ENCODE data around the gene TPRG1L.

The TPRG1L gene

GRCh38 chr1:3603571-3604467 is 21.0 kb upstream of the TPRG1L start:
- H3K9ac ChIP-seq (ENCODE audit: low read length), result no peak overlapping the region
- H3K27me3 ChIP-seq (replicated peaks; ENCODE audit: control insufficient read depth, insufficient read depth, low read length), result peaks cover 65% of the 10 kb centered on the region
- DNase-seq (ENCODE audit: low read depth), result no peak
- no peaks in the 10 kb centered on the region for H3K9me3 ChIP-seq (ENCODE audit: control insufficient read depth, low read length)
- H3K4me1 ChIP-seq (ENCODE audit: control insufficient read depth, insufficient read depth, low read length), result no peaks in the 10 kb centered on the region
- no peak overlapping the region for H3K4me3 ChIP-seq (ENCODE audit: low read length)
- H3K36me3 ChIP-seq (ENCODE audit: control insufficient read depth, insufficient read depth, low read length, severe bottlenecking), result no peaks in the 10 kb centered on the region

- H3K27me3 ChIP-seq (replicated peaks; ENCODE audit: control insufficient read depth, insufficient read depth, low read length), result peaks cover 63% of the 10 kb centered on the region
- no peaks in the 10 kb centered on the region for H3K36me3 ChIP-seq (ENCODE audit: control insufficient read depth, insufficient read depth, low read length, severe bottlenecking)
- H3K4me1 ChIP-seq (ENCODE audit: control insufficient read depth, insufficient read depth, low read length), result no peaks in the 10 kb centered on the region
- no peaks in the 10 kb centered on the region for H3K9me3 ChIP-seq (ENCODE audit: control insufficient read depth, low read length)
- H3K9ac ChIP-seq (ENCODE audit: low read length), result no peak overlapping the region
- no peak overlapping the region for H3K4me3 ChIP-seq (ENCODE audit: low read length)
- no peak for DNase-seq (ENCODE audit: low read depth)
These were observed 20.3 kb upstream of the TPRG1L start for GRCh38 chr1:3604468-3604974.

- H3K4me3 ChIP-seq (ENCODE audit: low read length), result no peak overlapping the region
- H3K27me3 ChIP-seq (replicated peaks; ENCODE audit: control insufficient read depth, insufficient read depth, low read length), result peaks cover 63% of the 10 kb centered on the region
- no peaks in the 10 kb centered on the region for H3K36me3 ChIP-seq (ENCODE audit: control insufficient read depth, insufficient read depth, low read length, severe bottlenecking)
- no peaks in the 10 kb centered on the region for H3K9me3 ChIP-seq (ENCODE audit: control insufficient read depth, low read length)
- no peak overlapping the region for H3K9ac ChIP-seq (ENCODE audit: low read length)
- no peaks in the 10 kb centered on the region for H3K4me1 ChIP-seq (ENCODE audit: control insufficient read depth, insufficient read depth, low read length)
- no peak for DNase-seq (ENCODE audit: low read depth)
These were observed 19.6 kb upstream of the TPRG1L start for GRCh38 chr1:3604997-3605823.

- DNase-seq (ENCODE audit: low read depth), result no peak
- Histone ChIP-seq H3K9me3 (ENCODE audit: control insufficient read depth, low read length) (no peaks in the 10 kb centered on the region), H3K36me3 (ENCODE audit: control insufficient read depth, insufficient read depth, low read length, severe bottlenecking) (no peaks in the 10 kb centered on the region), H3K4me3 (ENCODE audit: low read length) (no peak overlapping the region), H3K27me3 (replicated peaks; ENCODE audit: control insufficient read depth, insufficient read depth, low read length) (peaks cover 59% of the 10 kb centered on the region), H3K4me1 (ENCODE audit: control insufficient read depth, insufficient read depth, low read length) (peaks cover 3% of the 10 kb centered on the region), H3K9ac (ENCODE audit: low read length) (no peak overlapping the region)
These were observed 17.8 kb upstream of the TPRG1L start for GRCh38 chr1:3606779-3607702.

- H3K4me3 ChIP-seq (ENCODE audit: low read length), result no peak overlapping the region
- H3K27me3 ChIP-seq (replicated peaks; ENCODE audit: control insufficient read depth, insufficient read depth, low read length), result peaks cover 64% of the 10 kb centered on the region
- no peaks in the 10 kb centered on the region for H3K9me3 ChIP-seq (ENCODE audit: control insufficient read depth, low read length)
- H3K9ac ChIP-seq (ENCODE audit: low read length), result no peak overlapping the region
- no peak for DNase-seq (ENCODE audit: low read depth)
- H3K36me3 ChIP-seq (ENCODE audit: control insufficient read depth, insufficient read depth, low read length, severe bottlenecking), result no peaks in the 10 kb centered on the region
- peaks cover 3% of the 10 kb centered on the region for H3K4me1 ChIP-seq (ENCODE audit: control insufficient read depth, insufficient read depth, low read length)
These were observed 17.1 kb upstream of the TPRG1L start for GRCh38 chr1:3607703-3608065.

- Histone ChIP-seq H3K9me3 (ENCODE audit: control insufficient read depth, low read length) (no peaks in the 10 kb centered on the region), H3K9ac (ENCODE audit: low read length) (no peak overlapping the region), H3K4me1 (ENCODE audit: control insufficient read depth, insufficient read depth, low read length) (peaks cover 3% of the 10 kb centered on the region), H3K4me3 (ENCODE audit: low read length) (no peak overlapping the region), H3K36me3 (ENCODE audit: control insufficient read depth, insufficient read depth, low read length, severe bottlenecking) (no peaks in the 10 kb centered on the region), H3K27me3 (replicated peaks; ENCODE audit: control insufficient read depth, insufficient read depth, low read length) (peaks cover 67% of the 10 kb centered on the region)
- DNase-seq (ENCODE audit: low read depth), result no peak
These were observed 16.7 kb upstream of the TPRG1L start for GRCh38 chr1:3608154-3608553.

- DNase-seq (ENCODE audit: low read depth), result no peak
- H3K4me3 ChIP-seq (ENCODE audit: low read length), result no peak overlapping the region
- H3K36me3 ChIP-seq (ENCODE audit: control insufficient read depth, insufficient read depth, low read length, severe bottlenecking), result no peaks in the 10 kb centered on the region
- peaks cover 3% of the 10 kb centered on the region for H3K4me1 ChIP-seq (ENCODE audit: control insufficient read depth, insufficient read depth, low read length)
- H3K9me3 ChIP-seq (ENCODE audit: control insufficient read depth, low read length), result no peaks in the 10 kb centered on the region
- peaks cover 70% of the 10 kb centered on the region for H3K27me3 ChIP-seq (replicated peaks; ENCODE audit: control insufficient read depth, insufficient read depth, low read length)
- no peak overlapping the region for H3K9ac ChIP-seq (ENCODE audit: low read length)
These were observed 15.6 kb upstream of the TPRG1L start for GRCh38 chr1:3609016-3609768.

GRCh38 chr1:3609769-3610526 is 14.9 kb upstream of the TPRG1L start:
- no peaks in the 10 kb centered on the region for H3K36me3 ChIP-seq (ENCODE audit: control insufficient read depth, insufficient read depth, low read length, severe bottlenecking)
- peaks cover 3% of the 10 kb centered on the region for H3K4me1 ChIP-seq (ENCODE audit: control insufficient read depth, insufficient read depth, low read length)
- H3K4me3 ChIP-seq (ENCODE audit: low read length), result no peak overlapping the region
- H3K9ac ChIP-seq (ENCODE audit: low read length), result no peak overlapping the region
- no peak for DNase-seq (ENCODE audit: low read depth)
- H3K9me3 ChIP-seq (ENCODE audit: control insufficient read depth, low read length), result no peaks in the 10 kb centered on the region
- peaks cover 70% of the 10 kb centered on the region for H3K27me3 ChIP-seq (replicated peaks; ENCODE audit: control insufficient read depth, insufficient read depth, low read length)

- Histone ChIP-seq H3K9me3 (ENCODE audit: control insufficient read depth, low read length) (no peaks in the 10 kb centered on the region), H3K4me1 (ENCODE audit: control insufficient read depth, insufficient read depth, low read length) (peaks cover 3% of the 10 kb centered on the region)
- DNase-seq (ENCODE audit: low read depth), result peak; percentile 56
These were observed 14.2 kb upstream of the TPRG1L start for GRCh38 chr1:3610527-3611169.

More at GRCh38 chr1:3610527-3611169, 14.2 kb upstream of the TPRG1L start:
- Histone ChIP-seq H3K36me3 (ENCODE audit: control insufficient read depth, insufficient read depth, low read length, severe bottlenecking) (no peaks in the 10 kb centered on the region), H3K4me3 (ENCODE audit: low read length) (no peak overlapping the region), H3K27me3 (replicated peaks; ENCODE audit: control insufficient read depth, insufficient read depth, low read length) (peaks cover 71% of the 10 kb centered on the region), H3K9ac (ENCODE audit: low read length) (no peak overlapping the region)
